ENCODE measurements around the gene MYBPHL. TPM values are rescaled to one million over a fixed set of nuclear protein-coding genes. Genes with fewer than 3 reads are reported as not detected.
A peak's percentile ranks its signal among the peaks of the same experiment; 100 is the strongest.

The MYBPHL gene
- total and polyA plus RNA-seq, 2 of the 13 experiments (the other 11 are each of a cell fraction or from before 2014, with no cell fraction given) = 3.7 to 3.8 TPM

DNA sequence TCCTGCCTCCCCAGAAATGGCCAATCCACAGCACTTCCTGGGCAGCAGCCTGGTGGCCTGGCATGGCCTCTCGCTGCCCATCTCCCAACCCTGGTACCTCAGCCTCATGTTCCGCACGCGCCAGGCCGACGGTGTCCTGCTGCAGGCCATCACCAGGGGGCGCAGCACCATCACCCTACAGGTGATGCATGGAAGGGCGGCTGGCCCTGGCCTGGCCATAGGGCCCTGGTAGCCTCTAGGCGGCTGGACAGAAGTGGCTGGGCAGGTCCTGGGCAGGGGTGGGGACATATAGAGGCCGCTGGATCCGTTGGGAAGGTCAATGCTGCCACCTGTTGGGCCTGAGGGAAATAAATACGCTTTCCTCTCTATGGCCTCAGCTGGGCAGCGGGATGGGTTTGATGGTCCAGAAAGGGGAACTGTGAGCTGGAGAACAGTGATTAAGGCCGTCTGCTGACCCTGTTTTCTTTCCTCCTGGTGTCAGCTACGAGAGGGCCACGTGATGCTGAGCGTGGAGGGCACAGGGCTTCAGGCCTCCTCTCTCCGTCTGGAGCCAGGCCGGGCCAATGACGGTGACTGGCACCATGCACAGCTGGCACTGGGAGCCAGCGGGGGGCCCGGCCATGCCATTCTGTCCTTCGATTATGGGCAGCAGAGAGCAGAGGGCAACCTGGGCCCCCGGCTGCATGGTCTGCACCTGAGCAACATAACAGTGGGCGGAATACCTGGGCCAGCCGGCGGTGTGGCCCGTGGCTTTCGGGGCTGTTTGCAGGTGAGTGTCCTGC is 43.0 kb downstream of the MYBPHL start (continued):
- TF ChIP-seq, protein P1, sequence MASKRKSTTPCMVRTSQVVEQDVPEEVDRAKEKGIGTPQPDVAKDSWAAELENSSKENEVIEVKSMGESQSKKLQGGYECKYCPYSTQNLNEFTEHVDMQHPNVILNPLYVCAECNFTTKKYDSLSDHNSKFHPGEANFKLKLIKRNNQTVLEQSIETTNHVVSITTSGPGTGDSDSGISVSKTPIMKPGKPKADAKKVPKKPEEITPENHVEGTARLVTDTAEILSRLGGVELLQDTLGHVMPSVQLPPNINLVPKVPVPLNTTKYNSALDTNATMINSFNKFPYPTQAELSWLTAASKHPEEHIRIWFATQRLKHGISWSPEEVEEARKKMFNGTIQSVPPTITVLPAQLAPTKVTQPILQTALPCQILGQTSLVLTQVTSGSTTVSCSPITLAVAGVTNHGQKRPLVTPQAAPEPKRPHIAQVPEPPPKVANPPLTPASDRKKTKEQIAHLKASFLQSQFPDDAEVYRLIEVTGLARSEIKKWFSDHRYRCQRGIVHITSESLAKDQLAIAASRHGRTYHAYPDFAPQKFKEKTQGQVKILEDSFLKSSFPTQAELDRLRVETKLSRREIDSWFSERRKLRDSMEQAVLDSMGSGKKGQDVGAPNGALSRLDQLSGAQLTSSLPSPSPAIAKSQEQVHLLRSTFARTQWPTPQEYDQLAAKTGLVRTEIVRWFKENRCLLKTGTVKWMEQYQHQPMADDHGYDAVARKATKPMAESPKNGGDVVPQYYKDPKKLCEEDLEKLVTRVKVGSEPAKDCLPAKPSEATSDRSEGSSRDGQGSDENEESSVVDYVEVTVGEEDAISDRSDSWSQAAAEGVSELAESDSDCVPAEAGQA (IDR thresholded peaks at IDR 0.05; ENCODE audit: low read depth) = no peak
- TF ChIP-seq, protein P1 (CRISPR knock-in tag; IDR thresholded peaks at IDR 0.05; ENCODE audit: borderline replicate concordance) = no peak
- TF ChIP-seq, protein P2, sequence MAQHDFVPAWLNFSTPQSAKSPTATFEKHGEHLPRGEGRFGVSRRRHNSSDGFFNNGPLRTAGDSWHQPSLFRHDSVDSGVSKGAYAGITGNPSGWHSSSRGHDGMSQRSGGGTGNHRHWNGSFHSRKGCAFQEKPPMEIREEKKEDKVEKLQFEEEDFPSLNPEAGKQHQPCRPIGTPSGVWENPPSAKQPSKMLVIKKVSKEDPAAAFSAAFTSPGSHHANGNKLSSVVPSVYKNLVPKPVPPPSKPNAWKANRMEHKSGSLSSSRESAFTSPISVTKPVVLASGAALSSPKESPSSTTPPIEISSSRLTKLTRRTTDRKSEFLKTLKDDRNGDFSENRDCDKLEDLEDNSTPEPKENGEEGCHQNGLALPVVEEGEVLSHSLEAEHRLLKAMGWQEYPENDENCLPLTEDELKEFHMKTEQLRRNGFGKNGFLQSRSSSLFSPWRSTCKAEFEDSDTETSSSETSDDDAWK (CRISPR knock-in tag; IDR thresholded peaks at IDR 0.05) = no peak
- TF ChIP-seq ZSCAN30 (CRISPR knock-in tag; IDR thresholded peaks at IDR 0.05) (no peak), REXO4 (CRISPR knock-in tag; IDR thresholded peaks at IDR 0.05; ENCODE audit: borderline replicate concordance) (no peak), ZNF577 (CRISPR knock-in tag; IDR thresholded peaks at IDR 0.05; ENCODE audit: borderline replicate concordance, low read depth) (no peak), JDP2 (CRISPR knock-in tag; IDR thresholded peaks at IDR 0.05; ENCODE audit: borderline replicate concordance) (no peak), STAG1 (CRISPR knock-in tag; IDR thresholded peaks at IDR 0.05) (peak; percentile 99), MXI1 (IDR thresholded peaks at IDR 0.05; ENCODE audit: borderline replicate concordance, low read depth, low read length) (peak; percentile 71; the same call in 1 of the 3 replicates), ZNF570 (CRISPR knock-in tag; IDR thresholded peaks at IDR 0.05; ENCODE audit: borderline replicate concordance) (no peak)
- TF ChIP-seq, protein P3, sequence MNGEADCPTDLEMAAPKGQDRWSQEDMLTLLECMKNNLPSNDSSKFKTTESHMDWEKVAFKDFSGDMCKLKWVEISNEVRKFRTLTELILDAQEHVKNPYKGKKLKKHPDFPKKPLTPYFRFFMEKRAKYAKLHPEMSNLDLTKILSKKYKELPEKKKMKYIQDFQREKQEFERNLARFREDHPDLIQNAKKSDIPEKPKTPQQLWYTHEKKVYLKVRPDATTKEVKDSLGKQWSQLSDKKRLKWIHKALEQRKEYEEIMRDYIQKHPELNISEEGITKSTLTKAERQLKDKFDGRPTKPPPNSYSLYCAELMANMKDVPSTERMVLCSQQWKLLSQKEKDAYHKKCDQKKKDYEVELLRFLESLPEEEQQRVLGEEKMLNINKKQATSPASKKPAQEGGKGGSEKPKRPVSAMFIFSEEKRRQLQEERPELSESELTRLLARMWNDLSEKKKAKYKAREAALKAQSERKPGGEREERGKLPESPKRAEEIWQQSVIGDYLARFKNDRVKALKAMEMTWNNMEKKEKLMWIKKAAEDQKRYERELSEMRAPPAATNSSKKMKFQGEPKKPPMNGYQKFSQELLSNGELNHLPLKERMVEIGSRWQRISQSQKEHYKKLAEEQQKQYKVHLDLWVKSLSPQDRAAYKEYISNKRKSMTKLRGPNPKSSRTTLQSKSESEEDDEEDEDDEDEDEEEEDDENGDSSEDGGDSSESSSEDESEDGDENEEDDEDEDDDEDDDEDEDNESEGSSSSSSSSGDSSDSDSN (CRISPR knock-in tag; IDR thresholded peaks at IDR 0.05) = peak; percentile 87
- TF ChIP-seq, protein P4, sequence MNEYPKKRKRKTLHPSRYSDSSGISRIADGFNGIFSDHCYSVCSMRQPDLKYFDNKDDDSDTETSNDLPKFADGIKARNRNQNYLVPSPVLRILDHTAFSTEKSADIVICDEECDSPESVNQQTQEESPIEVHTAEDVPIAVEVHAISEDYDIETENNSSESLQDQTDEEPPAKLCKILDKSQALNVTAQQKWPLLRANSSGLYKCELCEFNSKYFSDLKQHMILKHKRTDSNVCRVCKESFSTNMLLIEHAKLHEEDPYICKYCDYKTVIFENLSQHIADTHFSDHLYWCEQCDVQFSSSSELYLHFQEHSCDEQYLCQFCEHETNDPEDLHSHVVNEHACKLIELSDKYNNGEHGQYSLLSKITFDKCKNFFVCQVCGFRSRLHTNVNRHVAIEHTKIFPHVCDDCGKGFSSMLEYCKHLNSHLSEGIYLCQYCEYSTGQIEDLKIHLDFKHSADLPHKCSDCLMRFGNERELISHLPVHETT (CRISPR knock-in tag; conservative IDR thresholded peaks at IDR 0.05) = peak; percentile 69; the same call in 1 of the 2 replicates
